22Rv1 (cell line): ENCODE measurements around the gene CCNA2.

ENCODE experiments used
- ZFX ChIP-seq: fragments of 450-650 bp; IDR thresholded peaks from 2 replicates; pipeline ENCODE4 v1.6.1; 2017; ENCODE audit warnings: antibody characterized with exemption, borderline replicate concordance
- TF ChIP-seq, protein P1 (sequence below): fragments of 450-650 bp; IDR thresholded peaks from 2 replicates; pipeline ENCODE4 v1.5.1; 2017; ENCODE audit warnings: mild to moderate bottlenecking

DNA sequence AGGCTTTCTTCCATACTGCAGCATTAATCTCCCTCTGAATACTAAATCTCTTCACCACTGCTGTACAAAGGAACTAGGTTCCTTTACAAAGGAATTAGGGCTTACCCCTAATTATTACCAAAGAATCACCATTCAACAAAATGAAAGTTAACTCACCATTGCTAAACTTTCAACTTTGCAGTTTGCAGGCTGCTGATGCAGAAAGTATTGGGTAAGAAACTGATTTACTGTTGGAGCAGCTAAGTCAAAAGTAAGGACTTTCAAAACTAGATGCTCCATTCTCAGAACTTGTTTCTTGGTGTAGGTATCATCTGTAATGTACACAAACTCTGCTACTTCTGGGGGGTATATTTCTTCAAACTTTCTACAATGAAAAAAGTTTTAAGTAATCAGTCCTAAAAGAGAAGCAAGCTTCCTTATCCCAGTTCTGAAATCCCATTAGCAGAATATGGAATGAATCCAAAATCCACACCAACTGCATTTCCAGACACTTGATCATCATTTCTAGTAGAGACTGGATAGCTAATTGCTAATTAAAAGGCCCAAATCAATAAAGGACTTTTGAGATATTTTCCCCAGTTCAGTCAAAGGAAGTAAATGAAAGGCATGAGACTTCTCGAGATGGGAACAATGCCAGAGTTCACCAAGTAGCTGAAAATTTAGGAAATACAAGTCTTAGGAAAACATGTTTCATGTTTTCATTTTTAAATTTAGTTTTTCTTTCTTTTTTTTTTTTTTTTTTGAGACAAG lies 4.3 kb downstream of the CCNA2 start:
- TF ChIP-seq, protein P1, sequence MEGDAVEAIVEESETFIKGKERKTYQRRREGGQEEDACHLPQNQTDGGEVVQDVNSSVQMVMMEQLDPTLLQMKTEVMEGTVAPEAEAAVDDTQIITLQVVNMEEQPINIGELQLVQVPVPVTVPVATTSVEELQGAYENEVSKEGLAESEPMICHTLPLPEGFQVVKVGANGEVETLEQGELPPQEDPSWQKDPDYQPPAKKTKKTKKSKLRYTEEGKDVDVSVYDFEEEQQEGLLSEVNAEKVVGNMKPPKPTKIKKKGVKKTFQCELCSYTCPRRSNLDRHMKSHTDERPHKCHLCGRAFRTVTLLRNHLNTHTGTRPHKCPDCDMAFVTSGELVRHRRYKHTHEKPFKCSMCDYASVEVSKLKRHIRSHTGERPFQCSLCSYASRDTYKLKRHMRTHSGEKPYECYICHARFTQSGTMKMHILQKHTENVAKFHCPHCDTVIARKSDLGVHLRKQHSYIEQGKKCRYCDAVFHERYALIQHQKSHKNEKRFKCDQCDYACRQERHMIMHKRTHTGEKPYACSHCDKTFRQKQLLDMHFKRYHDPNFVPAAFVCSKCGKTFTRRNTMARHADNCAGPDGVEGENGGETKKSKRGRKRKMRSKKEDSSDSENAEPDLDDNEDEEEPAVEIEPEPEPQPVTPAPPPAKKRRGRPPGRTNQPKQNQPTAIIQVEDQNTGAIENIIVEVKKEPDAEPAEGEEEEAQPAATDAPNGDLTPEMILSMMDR, result no peak
- no peak for TF ChIP-seq ZFX
